Hepatic stellate cell (primary cell): ENCODE results near the gene OR8U1.
"Not testable (repeated sequence)": the region's sequence is repeated elsewhere in the genome, so short reads cannot be mapped to it uniquely, and the experiment has no call there.

Experiments used
- DNase-seq: peaks from one replicate; pipeline ENCODE4 v3.0.0; 2011; ENCODE audit warnings: low spot score

OR8U1 gene

DNA sequence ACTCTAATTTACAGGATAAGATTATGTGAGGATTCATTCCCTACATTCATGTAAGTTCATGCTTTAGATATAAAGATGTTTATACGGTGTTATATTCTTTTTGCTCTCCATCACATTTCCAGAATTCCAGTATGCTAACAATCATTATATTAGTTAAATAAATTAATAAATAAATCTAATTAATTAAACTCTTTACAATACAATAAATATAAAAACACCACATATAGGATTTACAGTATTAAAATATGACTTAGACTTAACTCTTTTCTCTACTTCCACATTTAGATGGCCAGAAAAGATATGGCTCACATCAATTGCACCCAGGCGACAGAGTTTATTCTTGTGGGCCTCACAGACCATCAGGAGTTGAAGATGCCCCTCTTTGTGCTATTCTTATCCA lies at the start of gene OR8U1:
OR8U1 (plus strand) TSS at position 301 of the 400 bp plus-strand sequence; CDS start at position 301, 0 bp downstream.
- DNase-seq, result no peak

GRCh38 chr11:56331861-56332491 lies 43.4 kb upstream of the OR8U1 start:
- no peak for DNase-seq

- no peak for DNase-seq
These were observed 42.3 kb upstream of the OR8U1 start for GRCh38 chr11:56333156-56333555.

- no peak for DNase-seq
These were observed 35.1 kb upstream of the OR8U1 start for GRCh38 chr11:56340289-56340688.

GRCh38 chr11:56345739-56346138 lies 29.7 kb upstream of the OR8U1 start, which contains the start of gene OR8K1:
OR8K1 (plus strand) TSS chr11:56346039; CDS start chr11:56346039, 0 bp downstream.
- no peak for DNase-seq

GRCh38 chr11:56353991-56354390 lies 21.4 kb upstream of the OR8U1 start, which contains the start of gene OR8J1:
OR8J1 (plus strand) TSS chr11:56354291; CDS start chr11:56360247, 5,956 bp downstream.
- DNase-seq, result no peak

DNA sequence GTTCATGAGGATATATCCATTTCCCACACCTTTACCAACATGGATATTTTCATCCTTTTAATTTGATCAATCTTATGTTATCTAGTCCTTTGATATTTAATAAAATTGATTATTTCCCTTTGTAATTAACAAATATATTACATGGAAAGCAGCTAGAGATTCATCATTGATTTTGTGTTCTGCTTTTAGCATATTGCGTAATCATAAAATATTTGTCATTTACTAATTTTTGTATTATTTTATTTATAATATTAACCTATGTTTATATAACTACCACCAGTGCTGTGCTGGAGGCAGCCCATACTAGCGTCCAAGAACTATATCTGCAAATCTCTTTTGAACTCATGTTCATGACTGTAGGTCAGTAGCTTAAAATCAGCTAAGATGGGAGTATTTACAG lies 4.7 kb downstream of the OR8U1 start:
- no peak for DNase-seq

DNA sequence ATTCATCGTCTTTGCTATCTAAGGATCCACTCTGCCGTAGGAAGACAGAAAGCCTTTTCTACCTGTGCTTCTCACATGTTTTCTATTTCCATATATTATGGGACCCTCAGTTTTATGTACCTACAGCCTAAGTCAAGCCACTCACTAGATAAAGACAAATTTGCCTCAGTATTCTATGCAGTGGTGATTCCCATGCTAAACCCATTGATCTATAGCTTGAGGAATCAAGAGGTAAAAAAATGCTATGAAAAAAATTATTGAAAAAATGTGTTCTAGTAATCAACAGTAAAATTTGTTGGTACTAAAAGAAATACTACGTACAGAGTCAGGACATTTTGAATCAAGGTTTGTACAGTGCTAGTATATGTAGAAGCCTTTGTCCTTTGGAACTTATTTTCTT lies 19.0 kb downstream of the OR8U1 start:
- no peak for DNase-seq

GRCh38 chr11:56396047-56396446 lies 20.6 kb downstream of the OR8U1 start:
- no peak for DNase-seq

- DNase-seq, result not testable (repeated sequence)
These were observed 26.5 kb downstream of the OR8U1 start for GRCh38 chr11:56401858-56402461.

GRCh38 chr11:56404393-56404792 lies 29.0 kb downstream of the OR8U1 start:
- no peak for DNase-seq

GRCh38 chr11:56410801-56411200 lies 35.4 kb downstream of the OR8U1 start:
- no peak for DNase-seq

GRCh38 chr11:56412396-56412795 lies 37.0 kb downstream of the OR8U1 start, which contains the start of gene OR5AL1:
OR5AL1 (plus strand) TSS chr11:56412696.
- DNase-seq, result no peak
